ENCODE measurements around the gene TRPM6.

TRPM6 gene

GRCh38 chr9:74838351-74838750, 49.4 kb downstream of the TRPM6 start:
- no peak for DNase-seq (ENCODE audit: low read depth)
- TF ChIP-seq CTCF (IDR thresholded peaks at IDR 0.05; ENCODE audit: low read depth, low read length, missing control alignments), result no peak
- H3K4me3 ChIP-seq (ENCODE audit: low read depth, low read length), result no peak overlapping the region

- no peak for TF ChIP-seq CTCF (IDR thresholded peaks at IDR 0.05; ENCODE audit: low read depth, low read length, missing control alignments)
- no peak for DNase-seq (ENCODE audit: low read depth)
Measured at GRCh38 chr9:74824654-74825053, 63.1 kb downstream of the TRPM6 start.

DNA sequence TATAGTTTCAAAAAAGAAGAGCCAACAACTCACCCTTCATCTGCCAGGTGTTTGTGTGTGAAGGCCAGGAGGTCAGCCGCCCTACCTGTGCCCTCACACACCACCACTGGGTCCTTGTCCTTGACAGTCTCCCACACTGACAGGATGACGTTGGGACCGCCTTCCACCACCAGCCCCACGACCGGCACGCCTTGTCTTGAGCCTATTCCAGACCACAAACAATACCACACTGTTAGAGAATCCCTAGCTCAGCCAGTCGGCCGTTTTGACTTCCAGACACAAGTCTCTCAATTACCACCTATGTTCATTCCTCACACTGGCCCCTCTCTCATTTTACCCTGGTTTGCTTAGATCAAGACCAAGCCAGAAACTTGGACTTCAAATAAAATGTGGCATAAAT, 66.1 kb downstream of the TRPM6 start:
- no peak for DNase-seq (ENCODE audit: low read depth)
- no peak overlapping the region for H3K4me3 ChIP-seq (ENCODE audit: low read depth, low read length)
- TF ChIP-seq CTCF (IDR thresholded peaks at IDR 0.05; ENCODE audit: low read depth, low read length, missing control alignments), result no peak

More at GRCh38 chr9:74824654-74825053, 63.1 kb downstream of the TRPM6 start:
- H3K4me3 ChIP-seq (ENCODE audit: low read depth, low read length), result no peak overlapping the region

DNA sequence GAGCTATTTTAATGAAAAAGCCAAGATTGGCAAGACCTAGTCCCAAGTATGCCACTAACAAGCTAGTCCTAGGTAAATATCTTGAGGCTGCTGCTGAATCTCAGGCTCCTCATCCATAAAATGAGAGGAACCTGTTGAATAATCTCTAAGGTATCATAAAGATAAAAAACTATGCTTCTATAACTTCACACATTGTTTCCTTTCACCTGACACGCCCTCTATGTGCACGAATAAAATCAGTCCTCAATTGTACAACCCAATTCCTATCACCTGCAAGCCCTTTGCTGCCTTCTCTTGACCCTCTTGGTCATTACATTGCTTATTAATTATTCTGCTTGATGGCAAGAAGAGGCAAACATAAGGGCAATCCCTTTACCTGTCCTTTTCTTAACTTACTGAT, 69.9 kb downstream of the TRPM6 start:
- DNase-seq (ENCODE audit: low read depth), result no peak
- no peak for TF ChIP-seq CTCF (IDR thresholded peaks at IDR 0.05; ENCODE audit: low read depth, low read length, missing control alignments)
- no peak overlapping the region for H3K4me3 ChIP-seq (ENCODE audit: low read depth, low read length)

DNA sequence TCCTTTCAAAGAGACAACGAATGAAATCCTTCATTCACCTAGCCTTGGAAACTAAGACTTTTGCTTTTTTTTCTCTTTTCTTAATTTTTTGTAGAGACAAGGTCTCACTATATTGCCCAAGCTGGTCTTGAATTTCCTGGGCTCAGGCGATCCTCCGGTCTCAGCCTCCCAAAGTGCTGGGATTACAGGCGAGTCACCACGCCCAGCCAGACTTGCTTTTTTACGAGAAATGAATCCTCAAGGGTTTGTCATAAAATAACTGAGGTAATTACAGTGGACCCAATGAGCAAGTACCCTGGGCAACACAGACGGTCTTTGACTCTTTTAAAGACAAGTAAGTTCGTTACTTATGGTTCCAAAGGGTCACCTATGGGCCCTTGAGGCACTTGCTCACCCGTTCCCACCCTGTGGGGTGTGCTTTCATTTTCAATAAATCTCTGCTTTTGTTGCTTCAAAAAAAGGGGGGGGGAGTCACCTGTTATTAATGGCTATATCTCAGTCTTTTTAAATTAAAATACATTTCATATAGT, 70.4 kb downstream of the TRPM6 start:
- TF ChIP-seq CTCF (IDR thresholded peaks at IDR 0.05; ENCODE audit: low read depth, low read length, missing control alignments), result no peak
- DNase-seq (ENCODE audit: low read depth), result no peak

DNA sequence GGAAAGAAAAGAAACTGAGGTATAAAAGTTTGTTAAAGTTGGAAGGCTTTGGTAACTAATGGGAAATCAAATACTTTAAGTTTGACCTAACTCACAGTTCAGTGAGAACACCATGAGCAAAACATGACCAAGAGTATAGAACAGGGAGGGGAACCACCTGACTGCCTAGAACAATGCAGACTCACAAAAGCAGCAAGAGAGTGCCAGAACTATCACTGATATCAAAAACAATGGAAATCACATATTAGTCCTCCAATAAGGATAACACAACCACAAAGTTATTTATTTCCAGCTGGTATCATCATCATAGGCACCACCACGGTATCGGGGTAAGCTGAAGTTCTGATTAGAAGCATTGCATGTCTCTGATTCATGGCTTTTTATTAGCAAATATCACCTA, 77.5 kb downstream of the TRPM6 start:
- no peak overlapping the region for H3K4me3 ChIP-seq (ENCODE audit: low read depth, low read length)
- no peak for TF ChIP-seq CTCF (IDR thresholded peaks at IDR 0.05; ENCODE audit: low read depth, low read length, missing control alignments)
- DNase-seq (ENCODE audit: low read depth), result no peak

More for the DNA sequence above, 70.4 kb downstream of the TRPM6 start:
- H3K4me3 ChIP-seq (ENCODE audit: low read depth, low read length), result no peak overlapping the region

DNA sequence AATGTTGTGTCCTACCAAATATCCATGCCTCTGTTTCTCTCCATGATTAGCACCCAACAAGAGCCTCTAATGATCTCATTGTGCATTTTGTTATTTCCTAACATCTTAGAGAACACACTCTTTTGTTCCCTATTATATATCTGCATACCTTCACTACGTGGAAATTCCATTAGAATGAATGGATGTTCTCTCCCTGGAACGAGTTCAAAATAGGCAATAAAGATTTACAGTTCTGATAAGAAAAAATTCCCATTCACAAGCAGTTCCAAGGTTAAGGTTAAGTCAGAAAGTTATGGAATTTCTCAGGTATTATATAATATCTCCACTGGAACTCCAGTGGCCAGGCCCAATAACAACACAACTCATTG, 83.7 kb downstream of the TRPM6 start:
- no peak overlapping the region for H3K4me3 ChIP-seq (ENCODE audit: low read depth, low read length)
- DNase-seq (ENCODE audit: low read depth), result no peak
- no peak for TF ChIP-seq CTCF (IDR thresholded peaks at IDR 0.05; ENCODE audit: low read depth, low read length, missing control alignments)
